Measurements from ENCODE around the gene CAMK1G. TPM values are rescaled to one million over a fixed set of nuclear protein-coding genes. Genes with fewer than 3 reads are reported as not detected.

CAMK1G gene
- total and polyA plus RNA-seq, 2 experiments from 2014 or later, result 0.32 to 0.76 TPM

GRCh38 chr1:209626346-209627026 lies 43.0 kb downstream of the CAMK1G start:
- DNase-seq (ENCODE audit: low spot score) (no peak), ATAC-seq (no peak)
- Mint-ChIP-seq H3K27me3 (ENCODE audit: insufficient read depth, low read depth, poor library complexity) (peaks cover 7% of the 10 kb centered on the region), H3K9me3 (no peaks in the 10 kb centered on the region; the same call in 2 of the 3 replicates), H3K4me1 (peaks cover 29% of the 10 kb centered on the region), H3K27ac (no peak overlapping the region), H3K36me3 (ENCODE audit: low read depth) (no peaks in the 10 kb centered on the region; the same call in 2 of the 3 replicates), H3K4me3 (no peak overlapping the region)
- Histone ChIP-seq H3K27ac (ENCODE audit: low read depth) (no peak overlapping the region), H3K79me2 (replicated peaks; ENCODE audit: insufficient read depth) (no peaks in the 10 kb centered on the region), H3K9me2 (ENCODE audit: insufficient read depth) (no peaks in the 10 kb centered on the region), H3K27me3 (ENCODE audit: insufficient read depth) (no peaks in the 10 kb centered on the region), H3K4me3 (no peak overlapping the region), H2AFZ (0 out of 2 replicates have a peak overlapping the region, but pooled peaks have one; percentile 10), H3K36me3 (ENCODE audit: insufficient read depth) (no peaks in the 10 kb centered on the region), H3F3A (replicated peaks; ENCODE audit: low read depth) (no peaks in the 10 kb centered on the region), H3K4me2 (no peak overlapping the region), H4K20me1 (replicated peaks; ENCODE audit: insufficient read depth) (no peaks in the 10 kb centered on the region), H3K4me1 (ENCODE audit: insufficient read depth) (peaks cover 15% of the 10 kb centered on the region)
- TF ChIP-seq CREB1 (CRISPR knock-in tag; IDR thresholded peaks at IDR 0.05; ENCODE audit: low read depth) (no peak), JUNB (IDR thresholded peaks at IDR 0.05; ENCODE audit: unreplicated experiment) (no peak), STAT1 (IDR thresholded peaks at IDR 0.05; ENCODE audit: unreplicated experiment) (no peak), ZNF114 (CRISPR knock-in tag; IDR thresholded peaks at IDR 0.05) (no peak), ZNF331 (CRISPR knock-in tag; IDR thresholded peaks at IDR 0.05; ENCODE audit: low read depth) (no peak), POLR2AphosphoS5 (IDR thresholded peaks at IDR 0.05; ENCODE audit: low read depth) (no peak), NANOG (IDR thresholded peaks at IDR 0.05; ENCODE audit: borderline replicate concordance) (no peak), CTCF (conservative IDR thresholded peaks at IDR 0.05; ENCODE audit: low read depth in 2 of 2) (no peak), EZH2phosphoT487 (IDR thresholded peaks at IDR 0.05; ENCODE audit: unreplicated experiment) (no peak), EZH2 (IDR thresholded peaks at IDR 0.05; ENCODE audit: low read depth, unreplicated experiment) (no peak)
- TF ChIP-seq, protein P1, sequence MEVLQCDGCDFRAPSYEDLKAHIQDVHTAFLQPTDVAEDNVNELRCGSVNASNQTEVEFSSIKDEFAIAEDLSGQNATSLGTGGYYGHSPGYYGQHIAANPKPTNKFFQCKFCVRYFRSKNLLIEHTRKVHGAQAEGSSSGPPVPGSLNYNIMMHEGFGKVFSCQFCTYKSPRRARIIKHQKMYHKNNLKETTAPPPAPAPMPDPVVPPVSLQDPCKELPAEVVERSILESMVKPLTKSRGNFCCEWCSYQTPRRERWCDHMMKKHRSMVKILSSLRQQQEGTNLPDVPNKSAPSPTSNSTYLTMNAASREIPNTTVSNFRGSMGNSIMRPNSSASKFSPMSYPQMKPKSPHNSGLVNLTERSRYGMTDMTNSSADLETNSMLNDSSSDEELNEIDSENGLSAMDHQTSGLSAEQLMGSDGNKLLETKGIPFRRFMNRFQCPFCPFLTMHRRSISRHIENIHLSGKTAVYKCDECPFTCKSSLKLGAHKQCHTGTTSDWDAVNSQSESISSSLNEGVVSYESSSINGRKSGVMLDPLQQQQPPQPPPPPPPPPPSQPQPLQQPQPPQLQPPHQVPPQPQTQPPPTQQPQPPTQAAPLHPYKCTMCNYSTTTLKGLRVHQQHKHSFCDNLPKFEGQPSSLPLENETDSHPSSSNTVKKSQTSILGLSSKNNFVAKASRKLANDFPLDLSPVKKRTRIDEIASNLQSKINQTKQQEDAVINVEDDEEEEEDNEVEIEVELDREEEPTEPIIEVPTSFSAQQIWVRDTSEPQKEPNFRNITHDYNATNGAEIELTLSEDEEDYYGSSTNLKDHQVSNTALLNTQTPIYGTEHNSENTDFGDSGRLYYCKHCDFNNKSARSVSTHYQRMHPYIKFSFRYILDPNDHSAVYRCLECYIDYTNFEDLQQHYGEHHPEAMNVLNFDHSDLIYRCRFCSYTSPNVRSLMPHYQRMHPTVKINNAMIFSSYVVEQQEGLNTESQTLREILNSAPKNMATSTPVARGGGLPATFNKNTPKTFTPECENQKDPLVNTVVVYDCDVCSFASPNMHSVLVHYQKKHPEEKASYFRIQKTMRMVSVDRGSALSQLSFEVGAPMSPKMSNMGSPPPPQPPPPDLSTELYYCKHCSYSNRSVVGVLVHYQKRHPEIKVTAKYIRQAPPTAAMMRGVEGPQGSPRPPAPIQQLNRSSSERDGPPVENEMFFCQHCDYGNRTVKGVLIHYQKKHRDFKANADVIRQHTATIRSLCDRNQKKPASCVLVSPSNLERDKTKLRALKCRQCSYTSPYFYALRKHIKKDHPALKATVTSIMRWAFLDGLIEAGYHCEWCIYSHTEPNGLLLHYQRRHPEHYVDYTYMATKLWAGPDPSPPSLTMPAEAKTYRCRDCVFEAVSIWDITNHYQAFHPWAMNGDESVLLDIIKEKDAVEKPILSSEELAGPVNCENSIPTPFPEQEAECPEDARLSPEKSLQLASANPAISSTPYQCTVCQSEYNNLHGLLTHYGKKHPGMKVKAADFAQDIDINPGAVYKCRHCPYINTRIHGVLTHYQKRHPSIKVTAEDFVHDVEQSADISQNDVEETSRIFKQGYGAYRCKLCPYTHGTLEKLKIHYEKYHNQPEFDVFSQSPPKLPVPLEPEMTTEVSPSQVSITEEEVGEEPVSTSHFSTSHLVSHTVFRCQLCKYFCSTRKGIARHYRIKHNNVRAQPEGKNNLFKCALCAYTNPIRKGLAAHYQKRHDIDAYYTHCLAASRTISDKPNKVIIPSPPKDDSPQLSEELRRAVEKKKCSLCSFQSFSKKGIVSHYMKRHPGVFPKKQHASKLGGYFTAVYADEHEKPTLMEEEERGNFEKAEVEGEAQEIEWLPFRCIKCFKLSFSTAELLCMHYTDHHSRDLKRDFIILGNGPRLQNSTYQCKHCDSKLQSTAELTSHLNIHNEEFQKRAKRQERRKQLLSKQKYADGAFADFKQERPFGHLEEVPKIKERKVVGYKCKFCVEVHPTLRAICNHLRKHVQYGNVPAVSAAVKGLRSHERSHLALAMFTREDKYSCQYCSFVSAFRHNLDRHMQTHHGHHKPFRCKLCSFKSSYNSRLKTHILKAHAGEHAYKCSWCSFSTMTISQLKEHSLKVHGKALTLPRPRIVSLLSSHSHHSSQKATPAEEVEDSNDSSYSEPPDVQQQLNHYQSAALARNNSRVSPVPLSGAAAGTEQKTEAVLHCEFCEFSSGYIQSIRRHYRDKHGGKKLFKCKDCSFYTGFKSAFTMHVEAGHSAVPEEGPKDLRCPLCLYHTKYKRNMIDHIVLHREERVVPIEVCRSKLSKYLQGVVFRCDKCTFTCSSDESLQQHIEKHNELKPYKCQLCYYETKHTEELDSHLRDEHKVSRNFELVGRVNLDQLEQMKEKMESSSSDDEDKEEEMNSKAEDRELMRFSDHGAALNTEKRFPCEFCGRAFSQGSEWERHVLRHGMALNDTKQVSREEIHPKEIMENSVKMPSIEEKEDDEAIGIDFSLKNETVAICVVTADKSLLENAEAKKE (CRISPR knock-in tag; IDR thresholded peaks at IDR 0.05), result no peak
- TF ChIP-seq, protein P2, sequence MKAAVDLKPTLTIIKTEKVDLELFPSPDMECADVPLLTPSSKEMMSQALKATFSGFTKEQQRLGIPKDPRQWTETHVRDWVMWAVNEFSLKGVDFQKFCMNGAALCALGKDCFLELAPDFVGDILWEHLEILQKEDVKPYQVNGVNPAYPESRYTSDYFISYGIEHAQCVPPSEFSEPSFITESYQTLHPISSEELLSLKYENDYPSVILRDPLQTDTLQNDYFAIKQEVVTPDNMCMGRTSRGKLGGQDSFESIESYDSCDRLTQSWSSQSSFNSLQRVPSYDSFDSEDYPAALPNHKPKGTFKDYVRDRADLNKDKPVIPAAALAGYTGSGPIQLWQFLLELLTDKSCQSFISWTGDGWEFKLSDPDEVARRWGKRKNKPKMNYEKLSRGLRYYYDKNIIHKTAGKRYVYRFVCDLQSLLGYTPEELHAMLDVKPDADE (IDR thresholded peaks at IDR 0.05), result no peak
- TF ChIP-seq, protein P3, sequence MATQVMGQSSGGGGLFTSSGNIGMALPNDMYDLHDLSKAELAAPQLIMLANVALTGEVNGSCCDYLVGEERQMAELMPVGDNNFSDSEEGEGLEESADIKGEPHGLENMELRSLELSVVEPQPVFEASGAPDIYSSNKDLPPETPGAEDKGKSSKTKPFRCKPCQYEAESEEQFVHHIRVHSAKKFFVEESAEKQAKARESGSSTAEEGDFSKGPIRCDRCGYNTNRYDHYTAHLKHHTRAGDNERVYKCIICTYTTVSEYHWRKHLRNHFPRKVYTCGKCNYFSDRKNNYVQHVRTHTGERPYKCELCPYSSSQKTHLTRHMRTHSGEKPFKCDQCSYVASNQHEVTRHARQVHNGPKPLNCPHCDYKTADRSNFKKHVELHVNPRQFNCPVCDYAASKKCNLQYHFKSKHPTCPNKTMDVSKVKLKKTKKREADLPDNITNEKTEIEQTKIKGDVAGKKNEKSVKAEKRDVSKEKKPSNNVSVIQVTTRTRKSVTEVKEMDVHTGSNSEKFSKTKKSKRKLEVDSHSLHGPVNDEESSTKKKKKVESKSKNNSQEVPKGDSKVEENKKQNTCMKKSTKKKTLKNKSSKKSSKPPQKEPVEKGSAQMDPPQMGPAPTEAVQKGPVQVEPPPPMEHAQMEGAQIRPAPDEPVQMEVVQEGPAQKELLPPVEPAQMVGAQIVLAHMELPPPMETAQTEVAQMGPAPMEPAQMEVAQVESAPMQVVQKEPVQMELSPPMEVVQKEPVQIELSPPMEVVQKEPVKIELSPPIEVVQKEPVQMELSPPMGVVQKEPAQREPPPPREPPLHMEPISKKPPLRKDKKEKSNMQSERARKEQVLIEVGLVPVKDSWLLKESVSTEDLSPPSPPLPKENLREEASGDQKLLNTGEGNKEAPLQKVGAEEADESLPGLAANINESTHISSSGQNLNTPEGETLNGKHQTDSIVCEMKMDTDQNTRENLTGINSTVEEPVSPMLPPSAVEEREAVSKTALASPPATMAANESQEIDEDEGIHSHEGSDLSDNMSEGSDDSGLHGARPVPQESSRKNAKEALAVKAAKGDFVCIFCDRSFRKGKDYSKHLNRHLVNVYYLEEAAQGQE (IDR thresholded peaks at IDR 0.05; ENCODE audit: unreplicated experiment), result no peak
